ENCODE results near the gene PCMTD2. TPM values are rescaled to one million over a fixed set of nuclear protein-coding genes. Genes with fewer than 3 reads are reported as not detected.

The PCMTD2 gene
- total RNA-seq (2016; rRNA removed; fragmentation: Illumina TruSeq; extraction: Trizol): 47.0 and 50.5 TPM in 2 replicates
- total RNA-seq (2016; cell fraction: cytosol; rRNA removed; fragmentation: Illumina TruSeq; extraction: Trizol; ENCODE audit: low read depth): 5.3 and 6.4 TPM in 2 replicates
- 44.0 and 57.6 TPM in 2 replicates for total RNA-seq (2016; cell fraction: insoluble cytoplasmic fraction; rRNA removed; fragmentation: Illumina TruSeq; extraction: Trizol)
- total RNA-seq (2016; cell fraction: membrane; rRNA removed; fragmentation: Illumina TruSeq; extraction: Trizol): 23.6 and 27.0 TPM in 2 replicates
- total RNA-seq (2016; cell fraction: nucleus; rRNA removed; fragmentation: Illumina TruSeq; extraction: Trizol): 52.1 and 60.5 TPM in 2 replicates
- 66.3 and 76.9 TPM in 2 replicates for polyA plus RNA-seq (2011; rRNA removed)
- polyA plus RNA-seq (2011; cell fraction: cytosol; rRNA removed): 40.5 and 52.8 TPM in 2 replicates
- 117 and 148 TPM in 2 replicates for polyA plus RNA-seq (2011; cell fraction: nucleus; rRNA removed)
- polyA plus RNA-seq (2012): 58.6 and 62.1 TPM in 2 replicates
- polyA plus RNA-seq (2016; cell fraction: cytosol; fragmentation: Illumina TruSeq; extraction: Trizol; ENCODE audit: low read depth): 1.5 and 2.4 TPM in 2 replicates
- 41.2 and 44.9 TPM in 2 replicates for polyA plus RNA-seq (2016; cell fraction: insoluble cytoplasmic fraction; fragmentation: Illumina TruSeq; extraction: Trizol; ENCODE audit: low read depth)
- 10.2 and 12.5 TPM in 2 replicates for polyA plus RNA-seq (2016; cell fraction: membrane; fragmentation: Illumina TruSeq; extraction: Trizol; ENCODE audit: low read depth)
- 134 and 146 TPM in 2 replicates for polyA plus RNA-seq (2016; cell fraction: nucleus; fragmentation: Illumina TruSeq; extraction: Trizol; ENCODE audit: insufficient read depth, low read depth)
- polyA minus RNA-seq (2011; rRNA and poly(A)+ RNA removed; ENCODE audit: low replicate concordance): 20.0 and 41.6 TPM in 2 replicates
- 36.8 and 46.1 TPM in 2 replicates for polyA minus RNA-seq (2011; cell fraction: cytosol; rRNA and poly(A)+ RNA removed)
- 78.9 and 107 TPM in 2 replicates for polyA minus RNA-seq (2011; cell fraction: nucleus; rRNA and poly(A)+ RNA removed)
- Bru-seq, nascent RNA: percentile 78 among the genes with signal in this experiment
- BruChase-seq, experiment 1, labeled RNA remaining after a 6-hour chase: percentile 91 among the genes with signal in this experiment
- BruChase-seq, experiment 2, labeled RNA remaining after a 2-hour chase: percentile 89 among the genes with signal in this experiment
- long read RNA-seq, experiment 1, transcript PCMTD2-203 (6 exons, 3,843 nt): major isoform, 5 of 22 reads
- long read RNA-seq, experiment 1, partial matches to known transcripts: 0 of 22 reads
- long read RNA-seq, experiment 1, other reads (novel, unspliced or antisense): 17 of 22 reads
- long read RNA-seq, experiment 2, partial matches to known transcripts: 1 of 21 reads
- long read RNA-seq, experiment 2, other reads (novel, unspliced or antisense): 20 of 21 reads

GRCh38 chr20:64255361-64256281 is at the start of gene PCMTD2:
Gene PCMTD2 (plus strand): TSS chr20:64255748. CDS start chr20:64259966, 4,218 bp downstream.
- peak; percentile 86 for DNase-seq (ENCODE audit: low spot score)
- TF ChIP-seq ELF3 (CRISPR knock-in tag; IDR thresholded peaks at IDR 0.05) (peak; percentile 59), XBP1 (CRISPR knock-in tag; IDR thresholded peaks at IDR 0.05) (no peak), PAF1 (CRISPR knock-in tag; IDR thresholded peaks at IDR 0.05) (no peak), ZNF468 (CRISPR knock-in tag; IDR thresholded peaks at IDR 0.05) (peak; percentile 28; the same call in 1 of the 2 replicates), ELK4 (CRISPR knock-in tag; IDR thresholded peaks at IDR 0.05; ENCODE audit: borderline replicate concordance) (no peak), ATF7 (IDR thresholded peaks at IDR 0.05) (no peak), ATF7 (CRISPR knock-in tag; IDR thresholded peaks at IDR 0.05) (peak; percentile 3; the same call in 1 of the 2 replicates), BATF2 (CRISPR knock-in tag; IDR thresholded peaks at IDR 0.05) (no peak; the same call in 1 of the 2 replicates), ZNF577 (CRISPR knock-in tag; IDR thresholded peaks at IDR 0.05; ENCODE audit: borderline replicate concordance, low read depth) (no peak), FUBP1 (CRISPR knock-in tag; IDR thresholded peaks at IDR 0.05; ENCODE audit: borderline replicate concordance) (no peak)

More at GRCh38 chr20:64255361-64256281, at the start of gene PCMTD2:
- peak within 1 kb of the TSS; percentile 68 to 94 (median 80) for H3K4me3 ChIP-seq (replicated peaks in 1 of 3; ENCODE audit: insufficient read depth in 1 of 3, low read depth in 2 of 3, low read length in 3 of 3)
- WGBS (ENCODE audit: low lambda C conversion rate): 1% methylated on average over 24 of the region's 96 CpGs
- peaks cover 66% of the 10 kb centered on the region for H3K4me1 ChIP-seq (ENCODE audit: insufficient read depth, low read length)
- peak within 1 kb of the TSS; percentile 83 for H3K9ac ChIP-seq (ENCODE audit: insufficient read depth, low read depth, low read length)
- in situ Hi-C loops (cut with HindIII; ENCODE audit: extremely low pct_ligation_motif_present, low pct_unique_long_range_greater_than_20kb) (no loop called here), intact Hi-C loops (cut with micrococcal nuclease; ENCODE audit: unreplicated experiment) (loop anchor here (1.0 kb wide), 2 partner anchors 17 to 66 kb away; no protein-coding TSS in a partner anchor)
- no peaks in the 10 kb centered on the region for H3K9me3 ChIP-seq (ENCODE audit: low read length)
- no TSS peak for BruUV-seq (replicated peaks)
- ChIA-PET POLR2A (interaction anchor here (0.6 to 7.3 kb wide), 26 partner anchors 9 to 1286 kb away, joined by 3 to 157 read pairs (median 4); partner anchors contain the start of genes C20orf204, OPRL1, PRPF6 and RGS19), CTCF (ENCODE audit: low intra/inter-chr PET ratio, low total read pairs) (interaction anchor here (2.0 kb wide), 1 partner anchor 30 kb away, joined by 8 read pairs; no protein-coding TSS in a partner anchor)
- no peaks in the 10 kb centered on the region for H4K20me1 ChIP-seq (ENCODE audit: insufficient read depth, low read length)
- H3K27ac ChIP-seq (ENCODE audit: extremely low read length, insufficient read depth, low read length): peak within 1 kb of the TSS; percentile 78
- H3K4me2 ChIP-seq (ENCODE audit: low read depth, low read length): peak within 1 kb of the TSS; percentile 94
- H3K79me2 ChIP-seq (ENCODE audit: insufficient read depth, low read length): peaks cover 27% of the 10 kb centered on the region
- H3K27me3 ChIP-seq (ENCODE audit: control insufficient read depth in 1 of 2, insufficient read depth in 2 of 2, low read length in 2 of 2): no peaks in the 10 kb centered on the region; a peak in 2 of 5 replicates
- H3K36me3 ChIP-seq (replicated peaks in 1 of 2; ENCODE audit: control insufficient read depth in 1 of 2, insufficient read depth in 2 of 2, low read length in 2 of 2): peaks cover 5 to 7% of the 10 kb centered on the region in 2 experiments; a peak in 4 of 5 replicates
- ATAC-seq (peak; percentile 89), FAIRE-seq (no peak)
- no peak within 1 kb of the TSS for H2AFZ ChIP-seq (ENCODE audit: low read length)
